ENCODE measurements around the gene TMEM154.

Gene TMEM154, protein sequence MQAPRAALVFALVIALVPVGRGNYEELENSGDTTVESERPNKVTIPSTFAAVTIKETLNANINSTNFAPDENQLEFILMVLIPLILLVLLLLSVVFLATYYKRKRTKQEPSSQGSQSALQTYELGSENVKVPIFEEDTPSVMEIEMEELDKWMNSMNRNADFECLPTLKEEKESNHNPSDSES

DNA sequence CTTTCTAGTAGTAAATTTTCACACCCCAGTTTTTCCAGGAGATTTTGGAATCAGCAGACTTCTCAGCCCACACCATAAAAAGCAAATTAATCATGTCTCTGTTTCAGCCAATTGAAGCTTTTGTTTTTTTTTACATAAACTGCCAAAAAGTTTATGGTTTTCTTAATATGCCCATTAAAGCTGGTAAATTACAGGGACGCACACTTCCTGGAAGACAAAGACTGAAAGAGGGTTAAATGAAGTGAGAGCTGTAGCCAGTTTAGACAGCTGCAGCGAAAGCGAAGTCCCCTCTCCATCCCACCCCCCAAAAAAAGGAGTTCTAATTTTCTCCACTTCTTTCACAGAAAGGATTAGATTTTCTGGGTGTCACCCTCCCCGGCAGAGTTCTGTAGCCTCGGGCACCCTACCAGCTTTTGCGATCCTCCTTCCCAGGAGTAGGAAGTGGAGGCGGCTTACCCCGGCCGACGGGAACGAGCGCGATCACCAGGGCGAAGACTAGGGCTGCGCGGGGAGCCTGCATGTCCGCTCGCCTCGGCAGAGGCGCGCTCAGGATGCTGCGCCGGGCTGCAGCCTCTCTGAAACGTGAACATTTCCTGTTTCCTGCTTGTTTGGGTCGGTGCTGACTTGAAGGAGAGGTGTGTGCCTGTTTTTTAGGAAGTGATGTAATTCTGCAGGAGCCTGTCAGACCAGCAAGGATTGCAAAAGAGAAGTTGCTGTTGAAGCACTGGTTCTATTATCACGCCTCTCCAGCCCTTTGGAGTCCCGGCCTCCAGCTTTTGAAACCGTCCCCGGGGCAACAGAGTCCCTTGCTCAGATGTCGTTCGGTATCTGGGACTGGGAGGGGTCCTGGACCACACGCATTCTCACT, at the start of gene TMEM154:
TMEM154 (minus strand) TSS at position 584 of the 868 bp plus-strand sequence; CDS start at position 520, 64 bp downstream.
- in situ Hi-C loops (cut with HindIII; ENCODE audit: low sequenced_read_pairs) = no loop called here

DNA sequence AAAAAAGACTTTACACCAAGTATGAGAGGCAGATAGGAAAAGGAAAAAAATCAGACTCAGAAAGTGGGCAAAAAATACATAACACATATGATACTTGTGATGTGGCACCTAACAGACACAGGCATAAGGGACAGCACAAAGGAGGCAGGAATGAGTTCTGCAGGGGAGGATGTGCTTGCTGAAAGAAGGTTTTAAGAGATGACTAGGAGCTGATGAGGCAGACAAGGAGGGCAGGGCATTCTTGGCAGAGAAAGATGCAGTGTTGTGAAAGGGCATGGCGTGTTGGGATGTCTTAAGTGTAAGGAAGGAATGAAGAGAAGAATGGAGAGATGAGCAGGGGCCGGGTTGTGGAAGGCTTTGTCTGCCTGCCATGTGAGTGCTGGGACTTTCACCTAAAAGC, 49.7 kb upstream of the TMEM154 start:
- in situ Hi-C loops (cut with HindIII; ENCODE audit: low sequenced_read_pairs) = no loop called here

- in situ Hi-C loops (cut with HindIII; ENCODE audit: low sequenced_read_pairs) = no loop called here
Measured at GRCh38 chr4:152728343-152728742, 48.5 kb upstream of the TMEM154 start.

GRCh38 chr4:152727784-152728183, 48.0 kb upstream of the TMEM154 start:
- in situ Hi-C loops (cut with HindIII; ENCODE audit: low sequenced_read_pairs) = no loop called here

GRCh38 chr4:152724494-152724893, 44.7 kb upstream of the TMEM154 start:
- in situ Hi-C loops (cut with HindIII; ENCODE audit: low sequenced_read_pairs) = no loop called here

DNA sequence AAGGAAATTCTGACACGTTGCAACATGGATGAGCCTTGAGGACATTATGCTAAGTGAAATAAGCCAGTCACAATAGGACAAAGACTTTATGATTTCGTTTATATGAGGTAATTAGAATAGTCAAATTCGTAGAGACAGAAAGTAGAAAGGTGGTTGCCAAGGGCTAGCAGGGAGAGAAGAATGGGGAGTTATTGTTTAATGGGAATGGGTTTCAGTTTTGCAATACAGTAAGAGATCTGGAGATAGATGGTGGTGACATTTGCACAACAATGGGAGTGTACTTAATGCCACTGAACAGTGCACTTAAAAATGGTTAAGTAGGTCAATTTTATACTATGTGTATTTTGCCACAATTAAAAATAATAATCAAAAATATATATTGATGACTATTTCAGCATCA, 43.4 kb upstream of the TMEM154 start:
- in situ Hi-C loops (cut with HindIII; ENCODE audit: low sequenced_read_pairs) = no loop called here

- in situ Hi-C loops (cut with HindIII; ENCODE audit: low sequenced_read_pairs) = no loop called here
Measured at GRCh38 chr4:152719801-152720556, 40.2 kb upstream of the TMEM154 start.

GRCh38 chr4:152719291-152719690, 39.5 kb upstream of the TMEM154 start:
- in situ Hi-C loops (cut with HindIII; ENCODE audit: low sequenced_read_pairs) = no loop called here

- in situ Hi-C loops (cut with HindIII; ENCODE audit: low sequenced_read_pairs) = no loop called here
Measured at GRCh38 chr4:152715076-152715475, 35.3 kb upstream of the TMEM154 start.

- in situ Hi-C loops (cut with HindIII; ENCODE audit: low sequenced_read_pairs) = no loop called here
Measured at GRCh38 chr4:152713951-152714705, 34.3 kb upstream of the TMEM154 start.

DNA sequence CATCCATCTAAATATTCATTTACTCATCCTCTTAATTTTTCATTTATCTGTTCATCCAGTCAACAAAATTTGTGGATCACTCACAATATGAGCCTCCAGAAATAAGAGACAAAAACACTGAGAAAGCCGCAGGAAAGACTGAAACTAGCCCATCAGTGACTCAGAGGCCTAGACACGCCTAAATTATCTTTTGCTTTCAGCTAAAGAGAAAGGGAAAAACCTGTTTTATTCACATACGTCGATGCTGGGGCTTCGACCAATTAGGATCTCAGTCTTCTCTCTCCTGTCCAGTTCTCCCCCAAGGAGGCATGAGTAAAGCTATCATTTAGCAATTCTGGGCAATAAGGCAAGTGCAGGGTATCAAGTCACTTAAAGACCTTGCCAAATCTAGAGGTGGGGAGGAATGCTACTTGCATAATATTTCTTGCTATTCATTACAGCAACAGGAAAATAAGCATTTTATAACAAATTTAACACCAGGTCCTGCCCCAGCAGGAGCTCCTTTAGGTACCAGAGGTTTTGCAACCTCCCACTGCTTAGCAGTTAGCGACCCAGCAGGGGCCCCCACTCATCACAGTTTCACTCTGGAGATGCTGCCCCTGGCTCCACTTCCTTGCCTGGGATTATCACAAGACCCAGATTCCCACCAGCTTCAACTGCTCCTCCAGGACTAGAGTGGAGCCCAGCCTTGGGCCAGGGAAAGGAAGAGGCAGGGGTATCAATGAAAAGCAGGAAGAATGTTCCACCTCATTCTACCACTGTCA, 30.1 kb upstream of the TMEM154 start:
- in situ Hi-C loops (cut with HindIII; ENCODE audit: low sequenced_read_pairs) = no loop called here

- in situ Hi-C loops (cut with HindIII; ENCODE audit: low sequenced_read_pairs) = no loop called here
Measured at GRCh38 chr4:152708796-152709195, 29.0 kb upstream of the TMEM154 start.

- in situ Hi-C loops (cut with HindIII; ENCODE audit: low sequenced_read_pairs) = no loop called here
Measured at GRCh38 chr4:152708361-152708760, 28.6 kb upstream of the TMEM154 start.

- in situ Hi-C loops (cut with HindIII; ENCODE audit: low sequenced_read_pairs) = no loop called here
Measured at GRCh38 chr4:152707632-152708031, 27.8 kb upstream of the TMEM154 start.

DNA sequence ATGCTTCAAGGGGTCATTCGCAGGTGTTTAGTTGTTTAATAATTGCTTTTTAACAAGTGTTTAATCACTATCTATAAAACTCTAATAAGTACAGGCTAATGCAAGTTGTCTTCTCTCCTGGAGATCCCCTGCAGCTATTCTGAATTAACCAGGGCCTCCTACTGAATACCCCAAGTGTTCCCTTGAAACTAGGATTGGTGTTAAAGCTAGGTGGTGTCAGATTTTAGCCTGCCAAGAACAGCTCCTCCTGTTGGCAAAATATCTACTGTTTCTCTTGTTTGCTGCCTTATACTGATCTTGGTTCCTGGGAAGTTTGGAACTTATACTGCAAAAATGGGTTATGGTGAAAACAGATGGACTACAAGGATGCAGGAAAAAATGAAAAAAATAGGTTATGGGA, 26.1 kb upstream of the TMEM154 start:
- in situ Hi-C loops (cut with HindIII; ENCODE audit: low sequenced_read_pairs) = no loop called here

- in situ Hi-C loops (cut with HindIII; ENCODE audit: low sequenced_read_pairs) = no loop called here
Measured at GRCh38 chr4:152704788-152705187, 25.0 kb upstream of the TMEM154 start.

- in situ Hi-C loops (cut with HindIII; ENCODE audit: low sequenced_read_pairs) = no loop called here
Measured at GRCh38 chr4:152700151-152700550, 20.4 kb upstream of the TMEM154 start.

DNA sequence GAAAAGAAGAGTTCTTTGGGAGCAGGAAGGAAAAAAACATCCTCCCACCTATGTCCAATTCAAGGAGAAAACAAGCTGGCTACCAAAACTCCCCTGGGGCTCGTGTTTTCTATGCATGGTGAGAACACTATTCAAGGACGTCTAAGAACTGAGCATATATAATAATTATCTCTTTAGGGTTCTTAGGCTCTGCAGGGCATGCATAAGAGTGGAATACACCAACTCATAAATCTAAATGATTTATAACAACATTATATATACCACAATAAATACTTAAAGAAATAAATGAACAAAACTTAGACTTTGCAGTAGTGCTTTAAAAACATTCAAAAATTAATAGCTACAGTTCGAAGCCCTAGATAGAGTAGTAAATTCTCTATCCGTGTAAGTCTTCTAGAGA, 19.5 kb upstream of the TMEM154 start:
- in situ Hi-C loops (cut with HindIII; ENCODE audit: low sequenced_read_pairs) = no loop called here

DNA sequence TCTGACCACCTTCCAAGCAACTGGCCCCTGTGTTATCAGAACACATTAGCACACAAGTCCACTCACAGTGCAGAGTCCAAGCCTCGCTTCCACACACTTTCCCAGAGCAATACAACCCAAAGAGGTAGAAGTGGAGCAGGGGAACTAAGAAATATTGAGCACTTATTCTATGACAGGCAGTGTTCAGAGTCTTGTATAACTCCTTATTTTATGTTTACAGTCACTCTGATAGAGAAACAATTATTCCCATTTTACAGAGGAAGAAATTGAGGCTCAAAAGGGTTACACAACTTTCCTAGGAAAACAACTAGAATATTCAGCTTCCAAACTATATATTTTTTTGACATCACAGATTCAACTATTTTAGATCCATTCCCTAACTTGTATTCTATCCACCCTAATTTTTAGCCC, 18.3 kb upstream of the TMEM154 start:
- in situ Hi-C loops (cut with HindIII; ENCODE audit: low sequenced_read_pairs) = no loop called here

All from DLD1 (cell line).